PC-9 (cell line): Measurements from ENCODE around the gene HTR1E. TPM values are rescaled to one million over a fixed set of nuclear protein-coding genes. Genes with fewer than 3 reads are reported as not detected.

Source experiments
- BruUV-seq: library from RNA; stranded (reverse); fragments of 400-500 nt; replicated peaks from 2 replicates; lab custom pipeline; 2021; lab: Mats Ljungman, UMichigan
- CTCF ChIA-PET: fragments of 300-600 bp; sonication (Branson Sonifier 250); formaldehyde crosslinking; loops from one replicate; lab custom pipeline; 2022; ENCODE audit warnings: antibody characterized with exemption; lab: Charles Lee
- POLR2A ChIA-PET: fragments of 300-600 bp; sonication (Branson Sonifier 250); formaldehyde crosslinking; loops from one replicate; lab custom pipeline; 2022; ENCODE audit warnings: antibody characterized with exemption; ENCODE audit not compliant: unreplicated experiment; lab: Charles Lee
- DNase-seq, 2 experiments: peaks; one replicate each; pipeline versions ENCODE4 v3.0.0 to v3.0.0-alpha.2; 2015 to 2022; ENCODE audit warnings: mixed read lengths in 1 of 2
- H2AFZ ChIP-seq: fragments of 200-600 bp; sonication (generic); 2 replicates; pipeline ENCODE4 v1.8.1; 2017; ENCODE audit warnings: antibody characterized with exemption
- H3F3A ChIP-seq: fragments of 200-600 bp; sonication (generic); 2 replicates; pipeline ENCODE4 v1.8.1; 2017; ENCODE audit warnings: antibody characterized with exemption, mild to moderate bottlenecking, low read depth; ENCODE audit not compliant: insufficient read depth
- H3K27ac ChIP-seq: fragments of 200-600 bp; sonication (generic); 2 replicates; pipeline ENCODE4 v1.6.1; 2016; ENCODE audit warnings: mixed run types
- H3K27me3 ChIP-seq: fragments of 200-600 bp; sonication (generic); 2 replicates; pipeline ENCODE4 v1.6.1; 2016; ENCODE audit warnings: low read depth, mixed run types; ENCODE audit not compliant: insufficient read depth
- H3K36me3 ChIP-seq: fragments of 200-600 bp; sonication (generic); 2 replicates; pipeline ENCODE4 v1.6.1; 2016; ENCODE audit warnings: low read depth, mixed run types
- H3K4me1 ChIP-seq: fragments of 200-600 bp; sonication (generic); replicated peaks from 2 replicates; pipeline ENCODE4 v1.6.1; 2016; ENCODE audit warnings: mixed run types; ENCODE audit not compliant: insufficient read depth
- H3K4me2 ChIP-seq: fragments of 200-600 bp; sonication (generic); 2 replicates; pipeline ENCODE4 v1.6.1; 2017; ENCODE audit warnings: mixed run types
- H3K4me3 ChIP-seq: fragments of 200-600 bp; sonication (generic); 2 replicates; pipeline ENCODE4 v1.6.1; 2016; ENCODE audit warnings: mixed run types
- H3K79me2 ChIP-seq: fragments of 200-600 bp; sonication (generic); 2 replicates; pipeline ENCODE4 v1.6.1; 2017; ENCODE audit warnings: low read depth, mixed run types
- H3K9me2 ChIP-seq: fragments of 200-600 bp; sonication (generic); 2 replicates; pipeline ENCODE4 v1.8.1; 2017; ENCODE audit warnings: mild to moderate bottlenecking; ENCODE audit not compliant: insufficient read depth
- H3K9me3 ChIP-seq: fragments of 200-600 bp; sonication (generic); 2 replicates; pipeline ENCODE4 v1.8.1; 2016; ENCODE audit warnings: low read depth; ENCODE audit not compliant: insufficient read depth
- H4K20me1 ChIP-seq: fragments of 200-600 bp; sonication (generic); 2 replicates; pipeline ENCODE4 v1.8.1; 2017; ENCODE audit not compliant: insufficient read depth
- CTCF ChIP-seq: fragments of 200-600 bp; sonication (generic); conservative IDR thresholded peaks from 2 replicates; pipeline ENCODE4 v1.6.1; 2017; ENCODE audit warnings: mixed run types, antibody characterized with exemption, mild to moderate bottlenecking, moderate library complexity
- EZH2 ChIP-seq: fragments of 200-600 bp; sonication (generic); IDR thresholded peaks from 2 replicates; pipeline ENCODE4 v1.8.0; 2017; ENCODE audit warnings: antibody characterized with exemption, low read depth
- intact Hi-C: fragments of 100-400 bp; cut with micrococcal nuclease; formaldehyde crosslinking; loops from one replicate; pipeline ENCODE4 v1.10.0; 2022; ENCODE audit not compliant: unreplicated experiment
- total RNA-seq: library from RNA; stranded (reverse); gene quantifications from 2 replicates; pipeline ENCODE4 v1.2.3, GENCODE V29; 2021

The HTR1E gene
- total RNA-seq, 1 experiment from 2014 or later = not detected

- Histone ChIP-seq H3K4me1 (no peaks in the 10 kb centered on the region), H4K20me1 (no peaks in the 10 kb centered on the region), H3K9me2 (no peaks in the 10 kb centered on the region), H3F3A (no peaks in the 10 kb centered on the region), H3K27ac (no peak overlapping the region), H3K36me3 (no peaks in the 10 kb centered on the region), H3K9me3 (no peaks in the 10 kb centered on the region), H3K4me3 (no peak overlapping the region), H3K79me2 (no peaks in the 10 kb centered on the region), H3K4me2 (no peak overlapping the region), H3K27me3 (no peaks in the 10 kb centered on the region), H2AFZ (no peak overlapping the region)
- TF ChIP-seq CTCF (no peak), EZH2 (no peak)
- ChIA-PET CTCF (no interaction called here), POLR2A (no interaction called here)
- DNase-seq = no peak
- no TSS peak for BruUV-seq
- intact Hi-C loops = no loop called here
Observed at GRCh38 chr6:87054143-87054833, 117.0 kb downstream of the HTR1E start.

GRCh38 chr6:87059943-87060342, 122.6 kb downstream of the HTR1E start:
- ChIA-PET POLR2A (no interaction called here), CTCF (no interaction called here)
- no peaks in the 10 kb centered on the region for H3F3A ChIP-seq
- no peaks in the 10 kb centered on the region for H3K4me1 ChIP-seq
- no peaks in the 10 kb centered on the region for H3K9me2 ChIP-seq
- H3K79me2 ChIP-seq = no peaks in the 10 kb centered on the region
- no peaks in the 10 kb centered on the region for H3K36me3 ChIP-seq
- no peak overlapping the region for H2AFZ ChIP-seq
- DNase-seq = no peak
- intact Hi-C loops = no loop called here
- no peaks in the 10 kb centered on the region for H4K20me1 ChIP-seq
- no peak overlapping the region for H3K4me3 ChIP-seq
- H3K27ac ChIP-seq = no peak overlapping the region
- no peak overlapping the region for H3K4me2 ChIP-seq
- no peak for TF ChIP-seq EZH2
- TF ChIP-seq CTCF = no peak
- no TSS peak for BruUV-seq
- H3K9me3 ChIP-seq = no peaks in the 10 kb centered on the region
- H3K27me3 ChIP-seq = no peaks in the 10 kb centered on the region

- Histone ChIP-seq H3K4me2 (no peak overlapping the region), H3K27me3 (no peaks in the 10 kb centered on the region), H3K9me3 (no peaks in the 10 kb centered on the region), H3K9me2 (no peaks in the 10 kb centered on the region), H3K27ac (no peak overlapping the region), H3K4me1 (no peaks in the 10 kb centered on the region), H3F3A (no peaks in the 10 kb centered on the region), H3K79me2 (no peaks in the 10 kb centered on the region), H4K20me1 (no peaks in the 10 kb centered on the region), H3K36me3 (no peaks in the 10 kb centered on the region), H2AFZ (no peak overlapping the region), H3K4me3 (no peak overlapping the region)
- TF ChIP-seq EZH2 = no peak
- no peak for TF ChIP-seq CTCF
- POLR2A ChIA-PET = no interaction called here
- CTCF ChIA-PET = no interaction called here
- intact Hi-C loops = loop anchor here (2.0 kb wide), 1 partner anchor 1806 kb away; no protein-coding TSS in a partner anchor
- no TSS peak for BruUV-seq
- DNase-seq = no peak
Observed at GRCh38 chr6:87065117-87065516, 127.8 kb downstream of the HTR1E start.

Other genes starting within 250 kb of the HTR1E start
- not detected in 2 replicates for gene CGA, start 157.6 kb downstream of the HTR1E start, total RNA-seq
- gene ZNF292, start 218.0 kb downstream of the HTR1E start, total RNA-seq = 29.2 and 34.1 TPM in 2 replicates